Sigmoid colon (tissue), 7 donors: Measurements from ENCODE around the gene PDE3B. TPM values are rescaled to one million over a fixed set of nuclear protein-coding genes. Genes with fewer than 3 reads are reported as not detected.

ENCODE experiments used
- DNase-seq: peaks from one replicate; pipeline ENCODE4 v3.0.0-alpha.2; 2019
- H3K27ac ChIP-seq, 4 donors: fragments of 200-600 bp; sonication (generic); one replicate each; pipeline ENCODE4 v1.5.1; 2016 to 2019; ENCODE audit warnings: mild to moderate bottlenecking in 1 of 4
- H3K27me3 ChIP-seq, 3 donors: fragments of 200-600 bp; sonication (generic); one replicate each; pipeline ENCODE4 v1.5.1; 2019; ENCODE audit warnings: mild to moderate bottlenecking in 1 of 3
- H3K36me3 ChIP-seq, 4 donors: fragments of 200-600 bp; sonication (generic); one replicate each; pipeline ENCODE4 v1.5.1; 2016 to 2019
- H3K4me1 ChIP-seq, 4 donors: fragments of 200-600 bp; sonication (generic); one replicate each; pipeline ENCODE4 v1.5.1; 2017 to 2019
- H3K4me3 ChIP-seq, 4 donors: fragments of 200-600 bp; sonication (generic); one replicate each; pipeline ENCODE4 v1.5.1; 2017 to 2019; ENCODE audit warnings: mild to moderate bottlenecking in 2 of 4, moderate library complexity in 1 of 4
- H3K9me3 ChIP-seq, 4 donors: fragments of 200-600 bp in 3 of 4; sonication (generic) in 3 of 4; one replicate each; pipeline versions ENCODE4 v1.5.1 to v1.6.1; 2013 to 2019
- CTCF ChIP-seq, 4 experiments: fragments of 450-650 bp in 3 of 4; fragments of 200-600 bp in 1 of 4; IDR thresholded peaks; one replicate each; pipeline ENCODE4 v1.5.1; 2016 to 2019; ENCODE audit warnings: antibody characterized with exemption in 4 of 4, mild to moderate bottlenecking in 3 of 4, moderate library complexity in 2 of 4
- EP300 ChIP-seq, 4 donors: sonication (generic); formaldehyde crosslinking; IDR thresholded peaks; one replicate each; pipeline ENCODE4 v1.6.1; 2017; ENCODE audit warnings: antibody characterized with exemption in 4 of 4
- POLR2A ChIP-seq, 2 donors: fragments of 450-650 bp; IDR thresholded peaks; one replicate each; pipeline ENCODE4 v1.6.1; 2016; ENCODE audit warnings: antibody characterized with exemption in 2 of 2, mild to moderate bottlenecking in 2 of 2, moderate library complexity in 2 of 2
- POLR2AphosphoS5 ChIP-seq, 4 donors: sonication (generic); formaldehyde crosslinking; IDR thresholded peaks; one replicate each; pipeline ENCODE4 v1.6.1; 2017; ENCODE audit warnings: antibody characterized with exemption in 4 of 4
- WGBS, 2 donors: extraction: QIAGEN DNeasy Blood & Tissue Kit; methylation state at CpG; one replicate each; pipeline ENCODE4 v1.1.7; 2013; 5-methylcytosine and 5-hydroxymethylcytosine counted together
- intact Hi-C: fragments of 100-400 bp; cut with DNase I; formaldehyde crosslinking; loops from one replicate; pipeline ENCODE4 v1.15.1; 2023
- polyA plus RNA-seq, 3 donors: library from polyadenylated mRNA; stranded (reverse); fragments of 200-250 nt; gene quantifications; one replicate each; pipeline ENCODE4 v1.2.3, GENCODE V29; 2013
- total RNA-seq, 4 donors: library from RNA; depleted of rRNA; stranded (reverse); fragments of >200 nt; gene quantifications; one replicate each; pipeline ENCODE4 v1.1.0, GENCODE V29; 2016
- donor health status: healthy with polysubstance abuse.
- donor health status: Bipolar disorder and iron deficiency.
- donor health status: healthy.

The PDE3B gene
- total and polyA plus RNA-seq, 7 donors: 1.2 to 132 (median 78.3) TPM

- Histone ChIP-seq H3K4me3 (no peak overlapping the region), H3K27me3 (no peaks in the 10 kb centered on the region), H3K36me3 (peaks cover 0 to 40% (median 5%) of the 10 kb centered on the region in 4 donors), H3K27ac (no peak overlapping the region), H3K4me1 (no peaks in the 10 kb centered on the region), H3K9me3 (no peaks in the 10 kb centered on the region)
- TF ChIP-seq POLR2AphosphoS5 (IDR thresholded peaks at IDR 0.05) (no peak), CTCF (IDR thresholded peaks at IDR 0.05) (no peak), POLR2A (IDR thresholded peaks at IDR 0.05) (no peak), EP300 (IDR thresholded peaks at IDR 0.05) (no peak)
- WGBS, 2 donors: 96 to 98% methylated on average over 3 of the region's 3 CpGs
- intact Hi-C loops: no loop called here
- no peak for DNase-seq
Measured at GRCh38 chr11:14812757-14813156, 169.2 kb downstream of the PDE3B start.

- Histone ChIP-seq H3K4me1 (no peaks in the 10 kb centered on the region), H3K27ac (no peak overlapping the region), H3K36me3 (peaks cover 0 to 42% (median 5%) of the 10 kb centered on the region in 4 donors), H3K4me3 (no peak overlapping the region), H3K27me3 (no peaks in the 10 kb centered on the region), H3K9me3 (no peaks in the 10 kb centered on the region)
- intact Hi-C loops: no loop called here
- no peak for DNase-seq
- TF ChIP-seq POLR2A (IDR thresholded peaks at IDR 0.05) (no peak), POLR2AphosphoS5 (IDR thresholded peaks at IDR 0.05) (no peak), CTCF (IDR thresholded peaks at IDR 0.05) (no peak), EP300 (IDR thresholded peaks at IDR 0.05) (no peak)
Measured at GRCh38 chr11:14813516-14813915, 169.9 kb downstream of the PDE3B start.

- TF ChIP-seq CTCF (IDR thresholded peaks at IDR 0.05): no peak
- no peak for DNase-seq
- Histone ChIP-seq H3K9me3 (no peaks in the 10 kb centered on the region), H3K4me1 (no peaks in the 10 kb centered on the region), H3K27ac (no peak overlapping the region), H3K27me3 (no peaks in the 10 kb centered on the region), H3K36me3 (peaks cover 0 to 50% (median 8%) of the 10 kb centered on the region in 4 donors), H3K4me3 (no peak overlapping the region)
- intact Hi-C loops: no loop called here
- 65 to 85% methylated on average over 2 of the region's 2 CpGs for WGBS, 2 donors
Measured at GRCh38 chr11:14818779-14819178, 175.2 kb downstream of the PDE3B start.

- Histone ChIP-seq H3K4me1 (no peaks in the 10 kb centered on the region), H3K36me3 (peaks cover 0 to 43% (median 8%) of the 10 kb centered on the region in 4 donors), H3K9me3 (no peaks in the 10 kb centered on the region), H3K4me3 (no peak overlapping the region), H3K27ac (no peak overlapping the region), H3K27me3 (no peaks in the 10 kb centered on the region)
- TF ChIP-seq POLR2A (IDR thresholded peaks at IDR 0.05): no peak
- no peak for TF ChIP-seq CTCF (IDR thresholded peaks at IDR 0.05)
- no peak for TF ChIP-seq EP300 (IDR thresholded peaks at IDR 0.05)
- TF ChIP-seq POLR2AphosphoS5 (IDR thresholded peaks at IDR 0.05): no peak
- no peak for DNase-seq
- intact Hi-C loops: no loop called here
Measured at GRCh38 chr11:14819596-14819995, 176.0 kb downstream of the PDE3B start.

GRCh38 chr11:14821031-14821430 lies 177.4 kb downstream of the PDE3B start:
- DNase-seq: no peak
- no peak for TF ChIP-seq EP300 (IDR thresholded peaks at IDR 0.05)
- no peak for TF ChIP-seq CTCF (IDR thresholded peaks at IDR 0.05)
- TF ChIP-seq POLR2A (IDR thresholded peaks at IDR 0.05): no peak
- no peak for TF ChIP-seq POLR2AphosphoS5 (IDR thresholded peaks at IDR 0.05)
- no peaks in the 10 kb centered on the region for H3K27me3 ChIP-seq
- no peaks in the 10 kb centered on the region for H3K4me1 ChIP-seq
- no peak overlapping the region for H3K27ac ChIP-seq
- peaks cover 0 to 42% (median 8%) of the 10 kb centered on the region in 4 donors for H3K36me3 ChIP-seq
- no peaks in the 10 kb centered on the region for H3K9me3 ChIP-seq
- intact Hi-C loops: no loop called here
- H3K4me3 ChIP-seq: no peak overlapping the region
